HepG2 (cell line): ENCODE results near the gene LRP1-AS. TPM values are rescaled to one million over a fixed set of nuclear protein-coding genes. Genes with fewer than 3 reads are reported as not detected.

Experiments used
- ARNT ChIP-seq: fragments of 450-650 bp; IDR thresholded peaks from 2 replicates; pipeline ENCODE4 v1.6.1; 2017
- EEA1 ChIP-seq: sonication (generic); formaldehyde crosslinking; IDR thresholded peaks from 2 replicates; pipeline ENCODE4 v1.5.1; 2020; ENCODE audit warnings: mild to moderate bottlenecking, missing genetic modification reagents, borderline replicate concordance
- KAT7 ChIP-seq: IDR thresholded peaks from 2 replicates; pipeline ENCODE4 v1.6.1; 2018; ENCODE audit warnings: borderline replicate concordance, missing compliant biosample characterization
- ZNF317 ChIP-seq: sonication (generic); formaldehyde crosslinking; IDR thresholded peaks from 2 replicates; pipeline ENCODE4 v1.5.0; 2020; ENCODE audit warnings: mild to moderate bottlenecking, missing genetic modification reagents
- ZNF501 ChIP-seq: sonication (generic); formaldehyde crosslinking; IDR thresholded peaks from 2 replicates; pipeline ENCODE4 v1.5.1; 2020; ENCODE audit warnings: mild to moderate bottlenecking, moderate library complexity, missing genetic modification reagents
- ZNF558 ChIP-seq: sonication (generic); formaldehyde crosslinking; IDR thresholded peaks from 2 replicates; pipeline ENCODE4 v1.9.0; 2022; ENCODE audit warnings: mild to moderate bottlenecking, missing genetic modification reagents, borderline replicate concordance
- polyA plus RNA-seq, 8 experiments: library from polyadenylated mRNA; depleted of rRNA in 3 of 8; stranded (reverse) in 7 of 8; unstranded in 1 of 8; fragments of >200 nt; fragmentation: Illumina TruSeq in 4 of 8; extraction: Trizol in 4 of 8; gene quantifications; 2 replicates each; pipeline versions ENCODE4 v1.2.1 to v1.2.3, GENCODE V29; 2011 to 2016; ENCODE audit warnings: low read depth in 4 of 8, missing spikeins in 1 of 8, mixed read lengths in 1 of 8; ENCODE audit not compliant: insufficient read depth in 1 of 8
- total RNA-seq, 5 experiments: library from RNA; depleted of rRNA; stranded (reverse); fragments of >200 nt; fragmentation: Illumina TruSeq; extraction: Trizol; gene quantifications; 2 replicates each; pipeline ENCODE4 v1.2.3, GENCODE V29; 2016; ENCODE audit warnings: low read depth in 1 of 5
- TF ChIP-seq, protein P1 (sequence below): sonication (generic); formaldehyde crosslinking; IDR thresholded peaks from 2 replicates; pipeline ENCODE4 v1.9.0; 2021; ENCODE audit warnings: missing genetic modification reagents, mild to moderate bottlenecking, borderline replicate concordance
- TF ChIP-seq, protein P2 (sequence below): fragments of 450-650 bp; IDR thresholded peaks from 2 replicates; pipeline ENCODE4 v1.6.1; 2016
- TF ChIP-seq, protein P3 (sequence below): sonication (generic); formaldehyde crosslinking; IDR thresholded peaks from 2 replicates; pipeline ENCODE4 v1.4.0; 2020; ENCODE audit warnings: missing genetic modification reagents
- TF ChIP-seq, protein P4 (sequence below), 2 experiments: sonication (generic) in 1 of 2; formaldehyde crosslinking in 1 of 2; IDR thresholded peaks; 2 replicates each; pipeline versions ENCODE4 v1.4.0 to v1.6.1; 2016 to 2020; ENCODE audit warnings: borderline replicate concordance in 1 of 2, low read depth in 1 of 2, mild to moderate bottlenecking in 1 of 2, missing genetic modification reagents in 1 of 2
- TF ChIP-seq, protein P5 (sequence below): IDR thresholded peaks from 2 replicates; pipeline ENCODE4 v1.6.1; 2016
- TF ChIP-seq, protein P6 (sequence below): sonication (generic); formaldehyde crosslinking; IDR thresholded peaks from 2 replicates; pipeline ENCODE4 v1.5.0; 2020; ENCODE audit warnings: missing genetic modification reagents
- TF ChIP-seq, protein P7 (sequence below): sonication (generic); formaldehyde crosslinking; IDR thresholded peaks from 2 replicates; pipeline ENCODE4 v1.5.1; 2020; ENCODE audit warnings: mild to moderate bottlenecking, missing genetic modification reagents, moderate library complexity

The LRP1-AS gene
- total and polyA plus RNA-seq, 2 of the 13 experiments (the other 11 are each of a cell fraction or from before 2014, with no cell fraction given) = 0.20 TPM; not detected in 1

DNA sequence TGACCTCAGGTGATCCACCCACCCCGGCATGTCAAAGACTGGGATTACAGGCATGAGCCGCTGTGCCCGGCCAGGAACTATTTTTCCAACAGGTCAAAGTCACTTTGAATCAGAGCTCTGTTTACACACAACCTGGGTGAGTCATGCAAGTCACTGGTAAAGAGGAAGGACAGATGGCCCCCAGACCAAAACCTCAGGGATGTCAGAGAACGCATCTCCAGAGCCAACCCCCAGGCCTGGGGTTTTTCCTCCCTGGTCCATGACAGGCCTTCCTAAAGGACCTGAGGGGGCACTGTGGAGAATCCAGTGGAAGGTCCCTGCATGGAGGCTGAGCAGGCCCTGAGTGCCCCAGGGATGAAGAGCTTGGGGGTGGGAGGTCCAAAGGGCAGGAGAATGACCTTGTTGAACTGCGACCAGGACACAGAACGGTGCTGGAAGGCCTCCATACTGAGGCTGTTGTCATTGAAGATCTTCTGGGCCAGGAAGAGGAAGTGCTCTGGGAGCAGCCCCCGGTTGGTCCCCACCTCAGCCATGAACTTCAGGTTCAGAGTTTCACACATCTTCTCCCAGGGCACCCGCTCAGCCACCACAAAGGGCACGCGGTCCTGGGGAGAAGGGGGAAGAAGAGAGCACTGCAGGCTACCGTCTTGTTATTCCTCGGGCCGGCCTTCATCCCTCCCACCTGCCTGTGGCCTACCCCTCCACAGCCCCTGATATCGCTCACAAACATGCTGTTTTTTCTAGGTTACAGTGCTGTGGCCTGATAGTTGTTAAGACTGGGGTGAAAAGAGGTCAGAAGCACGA, 45.3 kb downstream of the LRP1-AS start (continued):
- TF ChIP-seq, protein P1, sequence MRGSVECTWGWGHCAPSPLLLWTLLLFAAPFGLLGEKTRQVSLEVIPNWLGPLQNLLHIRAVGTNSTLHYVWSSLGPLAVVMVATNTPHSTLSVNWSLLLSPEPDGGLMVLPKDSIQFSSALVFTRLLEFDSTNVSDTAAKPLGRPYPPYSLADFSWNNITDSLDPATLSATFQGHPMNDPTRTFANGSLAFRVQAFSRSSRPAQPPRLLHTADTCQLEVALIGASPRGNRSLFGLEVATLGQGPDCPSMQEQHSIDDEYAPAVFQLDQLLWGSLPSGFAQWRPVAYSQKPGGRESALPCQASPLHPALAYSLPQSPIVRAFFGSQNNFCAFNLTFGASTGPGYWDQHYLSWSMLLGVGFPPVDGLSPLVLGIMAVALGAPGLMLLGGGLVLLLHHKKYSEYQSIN (CRISPR knock-in tag) = no peak
- 0 out of 2 replicates have a peak, but pooled peaks have one; percentile 41 for TF ChIP-seq KAT7 (CRISPR knock-in tag)
- TF ChIP-seq, protein P2, sequence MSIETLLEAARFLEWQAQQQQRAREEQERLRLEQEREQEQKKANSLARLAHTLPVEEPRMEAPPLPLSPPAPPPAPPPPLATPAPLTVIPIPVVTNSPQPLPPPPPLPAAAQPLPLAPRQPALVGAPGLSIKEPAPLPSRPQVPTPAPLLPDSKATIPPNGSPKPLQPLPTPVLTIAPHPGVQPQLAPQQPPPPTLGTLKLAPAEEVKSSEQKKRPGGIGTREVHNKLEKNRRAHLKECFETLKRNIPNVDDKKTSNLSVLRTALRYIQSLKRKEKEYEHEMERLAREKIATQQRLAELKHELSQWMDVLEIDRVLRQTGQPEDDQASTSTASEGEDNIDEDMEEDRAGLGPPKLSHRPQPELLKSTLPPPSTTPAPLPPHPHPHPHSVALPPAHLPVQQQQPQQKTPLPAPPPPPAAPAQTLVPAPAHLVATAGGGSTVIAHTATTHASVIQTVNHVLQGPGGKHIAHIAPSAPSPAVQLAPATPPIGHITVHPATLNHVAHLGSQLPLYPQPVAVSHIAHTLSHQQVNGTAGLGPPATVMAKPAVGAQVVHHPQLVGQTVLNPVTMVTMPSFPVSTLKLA = peak; percentile 43
- TF ChIP-seq, protein P3, sequence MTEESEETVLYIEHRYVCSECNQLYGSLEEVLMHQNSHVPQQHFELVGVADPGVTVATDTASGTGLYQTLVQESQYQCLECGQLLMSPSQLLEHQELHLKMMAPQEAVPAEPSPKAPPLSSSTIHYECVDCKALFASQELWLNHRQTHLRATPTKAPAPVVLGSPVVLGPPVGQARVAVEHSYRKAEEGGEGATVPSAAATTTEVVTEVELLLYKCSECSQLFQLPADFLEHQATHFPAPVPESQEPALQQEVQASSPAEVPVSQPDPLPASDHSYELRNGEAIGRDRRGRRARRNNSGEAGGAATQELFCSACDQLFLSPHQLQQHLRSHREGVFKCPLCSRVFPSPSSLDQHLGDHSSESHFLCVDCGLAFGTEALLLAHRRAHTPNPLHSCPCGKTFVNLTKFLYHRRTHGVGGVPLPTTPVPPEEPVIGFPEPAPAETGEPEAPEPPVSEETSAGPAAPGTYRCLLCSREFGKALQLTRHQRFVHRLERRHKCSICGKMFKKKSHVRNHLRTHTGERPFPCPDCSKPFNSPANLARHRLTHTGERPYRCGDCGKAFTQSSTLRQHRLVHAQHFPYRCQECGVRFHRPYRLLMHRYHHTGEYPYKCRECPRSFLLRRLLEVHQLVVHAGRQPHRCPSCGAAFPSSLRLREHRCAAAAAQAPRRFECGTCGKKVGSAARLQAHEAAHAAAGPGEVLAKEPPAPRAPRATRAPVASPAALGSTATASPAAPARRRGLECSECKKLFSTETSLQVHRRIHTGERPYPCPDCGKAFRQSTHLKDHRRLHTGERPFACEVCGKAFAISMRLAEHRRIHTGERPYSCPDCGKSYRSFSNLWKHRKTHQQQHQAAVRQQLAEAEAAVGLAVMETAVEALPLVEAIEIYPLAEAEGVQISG (CRISPR knock-in tag) = peak; percentile 88
- no peak for TF ChIP-seq ZNF558 (CRISPR knock-in tag)
- peak; percentile 23; the same call in 1 of the 2 replicates for TF ChIP-seq ZNF317 (CRISPR knock-in tag)
- TF ChIP-seq, protein P4, sequence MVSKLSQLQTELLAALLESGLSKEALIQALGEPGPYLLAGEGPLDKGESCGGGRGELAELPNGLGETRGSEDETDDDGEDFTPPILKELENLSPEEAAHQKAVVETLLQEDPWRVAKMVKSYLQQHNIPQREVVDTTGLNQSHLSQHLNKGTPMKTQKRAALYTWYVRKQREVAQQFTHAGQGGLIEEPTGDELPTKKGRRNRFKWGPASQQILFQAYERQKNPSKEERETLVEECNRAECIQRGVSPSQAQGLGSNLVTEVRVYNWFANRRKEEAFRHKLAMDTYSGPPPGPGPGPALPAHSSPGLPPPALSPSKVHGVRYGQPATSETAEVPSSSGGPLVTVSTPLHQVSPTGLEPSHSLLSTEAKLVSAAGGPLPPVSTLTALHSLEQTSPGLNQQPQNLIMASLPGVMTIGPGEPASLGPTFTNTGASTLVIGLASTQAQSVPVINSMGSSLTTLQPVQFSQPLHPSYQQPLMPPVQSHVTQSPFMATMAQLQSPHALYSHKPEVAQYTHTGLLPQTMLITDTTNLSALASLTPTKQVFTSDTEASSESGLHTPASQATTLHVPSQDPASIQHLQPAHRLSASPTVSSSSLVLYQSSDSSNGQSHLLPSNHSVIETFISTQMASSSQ (IDR thresholded peaks at IDR 0.05; ENCODE audit: low read depth) = no peak
- TF ChIP-seq, protein P4 (CRISPR knock-in tag; IDR thresholded peaks at IDR 0.05; ENCODE audit: borderline replicate concordance) = peak; percentile 48; the same call in 1 of the 2 replicates
- TF ChIP-seq, protein P5, sequence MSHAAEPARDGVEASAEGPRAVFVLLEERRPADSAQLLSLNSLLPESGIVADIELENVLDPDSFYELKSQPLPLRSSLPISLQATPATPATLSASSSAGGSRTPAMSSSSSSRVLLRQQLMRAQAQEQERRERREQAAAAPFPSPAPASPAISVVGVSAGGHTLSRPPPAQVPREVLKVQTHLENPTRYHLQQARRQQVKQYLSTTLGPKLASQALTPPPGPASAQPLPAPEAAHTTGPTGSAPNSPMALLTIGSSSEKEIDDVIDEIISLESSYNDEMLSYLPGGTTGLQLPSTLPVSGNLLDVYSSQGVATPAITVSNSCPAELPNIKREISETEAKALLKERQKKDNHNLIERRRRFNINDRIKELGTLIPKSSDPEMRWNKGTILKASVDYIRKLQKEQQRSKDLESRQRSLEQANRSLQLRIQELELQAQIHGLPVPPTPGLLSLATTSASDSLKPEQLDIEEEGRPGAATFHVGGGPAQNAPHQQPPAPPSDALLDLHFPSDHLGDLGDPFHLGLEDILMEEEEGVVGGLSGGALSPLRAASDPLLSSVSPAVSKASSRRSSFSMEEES (CRISPR knock-in tag) = peak; percentile 39; the same call in 1 of the 2 replicates
- TF ChIP-seq, protein P6, sequence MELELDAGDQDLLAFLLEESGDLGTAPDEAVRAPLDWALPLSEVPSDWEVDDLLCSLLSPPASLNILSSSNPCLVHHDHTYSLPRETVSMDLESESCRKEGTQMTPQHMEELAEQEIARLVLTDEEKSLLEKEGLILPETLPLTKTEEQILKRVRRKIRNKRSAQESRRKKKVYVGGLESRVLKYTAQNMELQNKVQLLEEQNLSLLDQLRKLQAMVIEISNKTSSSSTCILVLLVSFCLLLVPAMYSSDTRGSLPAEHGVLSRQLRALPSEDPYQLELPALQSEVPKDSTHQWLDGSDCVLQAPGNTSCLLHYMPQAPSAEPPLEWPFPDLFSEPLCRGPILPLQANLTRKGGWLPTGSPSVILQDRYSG (CRISPR knock-in tag) = no peak
- TF ChIP-seq, protein P7, sequence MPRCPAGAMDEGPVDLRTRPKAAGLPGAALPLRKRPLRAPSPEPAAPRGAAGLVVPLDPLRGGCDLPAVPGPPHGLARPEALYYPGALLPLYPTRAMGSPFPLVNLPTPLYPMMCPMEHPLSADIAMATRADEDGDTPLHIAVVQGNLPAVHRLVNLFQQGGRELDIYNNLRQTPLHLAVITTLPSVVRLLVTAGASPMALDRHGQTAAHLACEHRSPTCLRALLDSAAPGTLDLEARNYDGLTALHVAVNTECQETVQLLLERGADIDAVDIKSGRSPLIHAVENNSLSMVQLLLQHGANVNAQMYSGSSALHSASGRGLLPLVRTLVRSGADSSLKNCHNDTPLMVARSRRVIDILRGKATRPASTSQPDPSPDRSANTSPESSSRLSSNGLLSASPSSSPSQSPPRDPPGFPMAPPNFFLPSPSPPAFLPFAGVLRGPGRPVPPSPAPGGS (CRISPR knock-in tag) = no peak
- peak; percentile 72; the same call in 1 of the 2 replicates for TF ChIP-seq ZNF501 (CRISPR knock-in tag)
- no peak for TF ChIP-seq ARNT
- TF ChIP-seq EEA1 = no peak
